Muscle of leg (tissue), 11 donors: ENCODE measurements around the gene PYGM. TPM values are rescaled to one million over a fixed set of nuclear protein-coding genes. Genes with fewer than 3 reads are reported as not detected.

Experiments used
- DNase-seq: peaks from one replicate; pipeline ENCODE4 v3.0.0; 2013
- H3K27ac ChIP-seq: one replicate; pipeline ENCODE4 v1.5.1; 2013; ENCODE audit warnings: mild to moderate bottlenecking, low read length, control low read depth
- H3K27me3 ChIP-seq: one replicate; pipeline ENCODE4 v1.6.1; 2013; ENCODE audit warnings: low read length; ENCODE audit not compliant: control insufficient read depth, insufficient read depth
- H3K36me3 ChIP-seq: one replicate; pipeline ENCODE4 v1.6.1; 2013; ENCODE audit warnings: low read length; ENCODE audit not compliant: control insufficient read depth, insufficient read depth
- H3K4me1 ChIP-seq: one replicate; pipeline ENCODE4 v1.6.1; 2013; ENCODE audit warnings: low read length; ENCODE audit not compliant: control insufficient read depth, insufficient read depth
- H3K4me3 ChIP-seq: one replicate; pipeline ENCODE4 v1.5.1; 2013; ENCODE audit warnings: low read length, control low read depth
- H3K9me3 ChIP-seq: replicated peaks from 2 replicates; pipeline ENCODE4 v1.6.1; 2013; ENCODE audit warnings: low read depth, low read length; ENCODE audit not compliant: control insufficient read depth
- WGBS: methylation state at CpG from one replicate; pipeline ENCODE4 v1.1.5; 2013; ENCODE audit warnings: missing lambda C conversion rate; ENCODE audit not compliant: insufficient coverage; 5-methylcytosine and 5-hydroxymethylcytosine counted together
- polyA plus RNA-seq, 8 donors: library from polyadenylated mRNA; unstranded; fragments of 120-200 nt; gene quantifications; one replicate each; pipeline versions ENCODE4 v1.2.1 to v1.2.3, GENCODE V29; 2013; ENCODE audit warnings: inconsistent platforms in 1 of 8, low replicate concordance in 1 of 8; ENCODE audit not compliant: insufficient read length in 8 of 8, insufficient read depth in 1 of 8
- total RNA-seq: library from RNA; stranded (reverse); fragments of 120-200 nt; gene quantifications from one replicate; pipeline ENCODE4 v1.2.4, GENCODE V29; 2013

The PYGM gene
- total and polyA plus RNA-seq, 9 donors = 60.3 to 328 (median 182) TPM

DNA sequence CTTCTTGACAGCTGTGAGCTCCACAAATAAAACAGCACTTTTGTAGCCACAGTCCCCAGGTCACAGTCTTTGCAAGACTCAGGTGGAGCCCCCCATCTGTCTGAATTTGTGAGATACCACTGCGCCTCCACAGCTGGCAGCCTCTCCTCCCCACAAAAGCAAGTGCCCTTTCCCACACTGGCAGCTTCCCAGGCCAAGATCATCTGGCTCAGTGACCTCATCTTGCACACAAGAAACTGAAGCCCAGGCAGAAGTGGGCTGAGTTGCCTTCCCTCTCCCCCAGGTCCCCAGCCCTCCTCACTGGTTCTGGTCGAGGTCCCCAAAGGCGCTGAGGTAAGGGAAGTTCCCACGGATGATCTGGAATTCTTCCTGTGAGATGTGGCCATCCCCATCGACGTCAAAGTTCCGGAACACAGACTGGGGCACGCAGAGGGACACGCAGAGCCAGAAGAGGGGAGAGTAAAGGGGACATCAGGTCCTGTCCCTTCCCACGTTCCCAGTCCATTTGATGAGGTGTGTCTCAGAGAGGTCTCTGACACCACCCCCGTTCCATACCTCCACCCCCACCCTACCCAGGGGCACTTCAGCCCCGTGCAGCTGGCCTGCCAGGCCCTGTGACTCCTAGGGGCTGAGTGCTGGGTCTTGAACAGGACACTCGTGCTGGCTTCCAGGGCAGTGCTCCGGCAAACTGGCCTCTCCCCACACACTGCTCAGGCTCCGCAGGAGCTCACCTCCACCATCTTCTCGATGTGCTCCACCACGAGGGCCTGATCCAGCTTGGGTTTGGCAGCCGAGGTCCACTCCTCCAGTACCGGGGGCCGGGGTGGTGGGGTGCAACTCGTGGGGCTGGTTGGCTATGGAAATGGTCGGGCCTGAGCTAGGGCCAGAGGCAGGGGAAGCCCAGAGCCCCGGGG lies 24.7 kb downstream of the PYGM start:
- Histone ChIP-seq H3K9me3 (no peaks in the 10 kb centered on the region), H3K36me3 (peaks cover 6% of the 10 kb centered on the region), H3K4me1 (no peaks in the 10 kb centered on the region), H3K27me3 (peaks cover 23% of the 10 kb centered on the region), H3K4me3 (no peak overlapping the region), H3K27ac (no peak overlapping the region)
- WGBS = 70% methylated on average over 12 of the region's 23 CpGs
- no peak for DNase-seq

DNA sequence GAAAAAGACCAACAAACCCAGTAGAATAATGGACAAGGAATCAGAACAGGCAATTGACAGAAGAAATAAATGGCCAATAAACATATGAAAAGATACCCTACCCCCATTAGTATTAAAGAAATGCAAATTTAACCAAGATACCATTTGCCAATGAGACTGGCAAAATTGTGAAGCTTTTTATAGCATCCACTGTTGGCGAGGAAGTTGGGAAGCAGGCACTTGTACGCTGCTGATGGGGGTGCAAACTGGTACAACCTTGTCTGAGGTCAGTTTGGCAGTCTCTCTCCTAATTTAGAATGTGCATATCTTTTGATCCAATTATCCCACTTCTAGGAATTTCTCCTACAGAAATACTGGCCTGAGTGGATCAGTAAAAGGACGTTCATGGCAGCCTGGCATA lies 28.2 kb downstream of the PYGM start:
- Histone ChIP-seq H3K36me3 (peaks cover 3% of the 10 kb centered on the region), H3K27ac (no peak overlapping the region), H3K4me1 (no peaks in the 10 kb centered on the region), H3K9me3 (no peaks in the 10 kb centered on the region), H3K4me3 (no peak overlapping the region), H3K27me3 (peaks cover 10% of the 10 kb centered on the region)
- DNase-seq = no peak
- WGBS = 56% methylated on average over 1 of the region's 3 CpGs

DNA sequence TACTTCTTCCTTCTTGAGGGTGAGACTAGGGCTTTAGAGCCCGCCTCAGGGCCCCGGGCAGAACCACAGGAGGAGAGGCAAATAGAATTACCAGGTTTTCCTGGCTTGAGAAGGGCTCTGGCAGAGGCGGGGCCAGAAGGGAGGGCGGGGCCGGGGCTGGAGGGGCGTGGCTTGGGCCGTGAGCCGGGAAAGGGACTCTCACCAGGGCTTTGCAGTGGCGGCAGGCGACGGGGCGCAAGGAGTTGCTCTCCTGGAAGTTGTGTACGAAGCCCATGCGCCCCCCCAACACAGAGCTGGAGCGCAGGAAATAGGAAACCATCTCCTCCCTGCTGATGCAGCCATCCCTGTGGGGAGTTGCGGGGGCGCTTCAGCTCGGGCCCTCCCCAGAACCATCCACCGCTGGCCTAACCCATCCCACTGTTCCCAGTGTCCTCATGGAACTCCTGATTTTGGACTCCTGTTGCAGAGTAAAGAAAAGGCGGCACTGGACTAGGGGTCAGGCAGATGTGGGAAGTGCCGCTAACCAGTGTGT lies 29.9 kb downstream of the PYGM start:
- 13% methylated on average over 15 of the region's 21 CpGs for WGBS
- no peak for DNase-seq
- H3K36me3 ChIP-seq = peaks cover 3% of the 10 kb centered on the region

DNA sequence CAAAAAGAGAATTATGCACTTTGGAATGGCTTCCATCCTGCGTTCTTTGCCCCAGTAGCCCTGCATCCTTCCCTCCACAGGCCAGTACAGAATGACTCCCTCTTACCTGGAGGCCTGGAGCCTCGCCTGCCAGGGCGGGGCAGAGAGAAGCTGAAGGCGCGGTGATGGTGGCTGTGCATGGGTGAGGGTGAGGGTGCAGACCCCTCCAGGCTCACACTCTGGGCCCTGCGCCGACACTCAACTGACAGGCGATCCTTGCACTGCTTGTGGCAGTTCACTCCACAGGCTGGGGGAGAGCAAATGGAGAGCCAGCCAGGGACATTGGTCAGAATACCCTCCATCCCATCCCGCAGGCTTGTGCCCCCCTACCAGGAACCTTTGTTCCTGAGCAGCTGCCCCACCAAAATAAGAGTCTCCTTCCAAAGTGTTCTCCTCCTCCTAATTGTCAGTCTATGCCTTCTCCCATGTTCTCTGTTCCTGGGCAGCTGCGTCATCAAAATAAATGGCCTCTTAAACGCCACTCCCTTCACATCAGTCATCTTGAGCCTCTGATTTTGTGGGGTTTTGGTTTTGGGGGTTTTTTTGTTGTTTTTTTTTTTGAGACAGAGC lies 30.9 kb downstream of the PYGM start:
- H3K27ac ChIP-seq = no peak overlapping the region
- 83% methylated on average over 5 of the region's 11 CpGs for WGBS
- peaks cover 6% of the 10 kb centered on the region for H3K4me1 ChIP-seq
- H3K4me3 ChIP-seq = no peak overlapping the region
- peaks cover 11% of the 10 kb centered on the region for H3K27me3 ChIP-seq
- H3K9me3 ChIP-seq = no peaks in the 10 kb centered on the region
- DNase-seq = no peak
- no peaks in the 10 kb centered on the region for H3K36me3 ChIP-seq

More for the DNA sequence above, 29.9 kb downstream of the PYGM start:
- Histone ChIP-seq H3K9me3 (no peaks in the 10 kb centered on the region), H3K27me3 (peaks cover 11% of the 10 kb centered on the region), H3K4me1 (peaks cover 6% of the 10 kb centered on the region), H3K4me3 (no peak overlapping the region), H3K27ac (no peak overlapping the region)

DNA sequence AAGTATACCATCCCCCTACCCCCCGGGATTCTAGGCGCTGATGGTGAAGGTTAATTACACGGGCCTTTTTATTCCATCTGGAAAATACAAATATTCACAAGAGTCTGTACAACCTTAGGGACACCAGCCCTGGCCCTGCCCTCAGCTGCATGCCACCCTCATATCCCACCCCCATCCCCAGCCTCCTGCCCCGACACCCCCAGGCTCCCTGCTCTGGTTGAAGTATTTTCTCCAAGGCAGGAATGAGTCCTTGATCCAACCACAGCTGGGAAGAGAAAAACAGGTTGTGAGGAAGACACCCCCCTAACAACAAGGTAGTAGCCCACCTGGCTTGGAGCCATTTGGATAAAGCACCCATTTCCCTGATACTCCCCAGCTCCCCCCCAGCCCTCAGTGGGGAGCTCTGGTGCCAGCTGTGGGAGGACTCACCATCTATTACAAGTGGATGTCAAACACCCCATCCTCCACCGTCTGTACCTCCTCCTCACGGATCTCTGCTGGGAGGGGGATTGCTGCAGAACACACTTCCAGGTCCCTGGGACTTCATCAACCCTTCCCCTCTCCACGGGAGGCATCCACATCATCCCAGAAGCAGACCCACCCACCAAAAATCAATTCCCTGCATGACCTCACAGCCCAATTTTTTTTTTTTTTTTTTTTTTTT lies 32.8 kb downstream of the PYGM start:
- peaks cover 18% of the 10 kb centered on the region for H3K27me3 ChIP-seq
- no peak overlapping the region for H3K4me3 ChIP-seq
- H3K9me3 ChIP-seq = no peaks in the 10 kb centered on the region
- WGBS = 70% methylated on average over 2 of the region's 7 CpGs
- peaks cover 13% of the 10 kb centered on the region for H3K4me1 ChIP-seq
- H3K27ac ChIP-seq = no peak overlapping the region
- DNase-seq = no peak
- no peaks in the 10 kb centered on the region for H3K36me3 ChIP-seq

DNA sequence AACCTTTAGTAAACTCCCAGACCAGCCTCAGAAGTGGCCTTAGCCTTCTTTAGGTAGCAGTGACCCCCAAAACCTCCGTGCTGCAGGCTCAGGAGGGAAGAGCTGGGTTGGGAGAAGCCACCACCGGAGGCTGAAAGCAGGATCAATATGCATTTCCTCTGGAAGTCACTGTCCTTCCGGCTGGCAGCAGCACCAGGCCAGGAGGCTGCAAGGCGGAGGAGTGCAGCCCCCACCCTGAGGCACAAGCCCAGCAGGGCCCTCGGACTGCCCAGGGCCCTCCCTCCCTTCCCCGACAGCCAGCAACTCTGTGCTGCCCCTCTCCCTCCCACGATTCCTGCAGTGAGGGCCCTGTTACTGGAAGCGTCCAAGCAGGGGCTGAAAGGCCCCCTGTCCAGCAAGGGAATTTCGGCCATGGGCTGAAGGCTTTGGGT lies 33.5 kb downstream of the PYGM start:
- Histone ChIP-seq H3K27ac (no peak overlapping the region), H3K4me3 (no peak overlapping the region), H3K27me3 (peaks cover 26% of the 10 kb centered on the region), H3K36me3 (no peaks in the 10 kb centered on the region), H3K4me1 (peaks cover 13% of the 10 kb centered on the region), H3K9me3 (no peaks in the 10 kb centered on the region)
- DNase-seq = no peak
- WGBS = 17% methylated on average over 6 of the region's 9 CpGs

DNA sequence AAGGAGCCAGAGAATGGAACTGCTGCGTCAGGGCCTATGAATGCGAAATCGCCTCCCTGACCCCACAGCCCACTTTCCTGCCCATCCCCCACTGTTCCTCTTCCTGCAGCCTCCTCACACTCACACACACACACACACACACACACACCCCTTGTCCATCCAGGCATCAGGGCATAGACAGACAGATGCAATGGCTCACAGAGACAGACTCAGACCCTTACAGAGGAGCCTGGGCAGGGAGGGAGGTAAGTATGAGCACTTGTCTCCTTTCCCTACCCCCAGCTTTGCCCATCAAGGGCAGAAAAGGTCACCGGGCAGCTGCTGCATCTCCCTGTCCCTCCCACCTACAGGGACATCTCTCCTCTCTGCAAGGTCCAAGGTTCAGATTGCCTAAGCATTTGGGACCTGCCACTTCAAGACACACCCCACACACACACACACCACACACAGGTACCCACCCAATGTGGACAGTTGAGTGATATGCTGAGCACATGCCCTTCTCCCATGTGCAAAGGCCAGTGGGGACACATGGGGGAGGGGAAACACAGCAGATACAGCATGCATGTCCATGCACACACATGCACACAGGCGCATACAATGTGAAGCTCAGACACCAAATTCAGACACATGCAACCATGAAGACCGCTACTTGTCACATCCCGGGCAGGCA lies 34.8 kb downstream of the PYGM start:
- no peaks in the 10 kb centered on the region for H3K9me3 ChIP-seq
- no peak overlapping the region for H3K27ac ChIP-seq
- H3K4me3 ChIP-seq = no peak overlapping the region
- H3K36me3 ChIP-seq = no peaks in the 10 kb centered on the region
- 67% methylated on average over 4 of the region's 7 CpGs for WGBS
- H3K4me1 ChIP-seq = peaks cover 13% of the 10 kb centered on the region
- H3K27me3 ChIP-seq = peaks cover 34% of the 10 kb centered on the region
- DNase-seq = no peak

DNA sequence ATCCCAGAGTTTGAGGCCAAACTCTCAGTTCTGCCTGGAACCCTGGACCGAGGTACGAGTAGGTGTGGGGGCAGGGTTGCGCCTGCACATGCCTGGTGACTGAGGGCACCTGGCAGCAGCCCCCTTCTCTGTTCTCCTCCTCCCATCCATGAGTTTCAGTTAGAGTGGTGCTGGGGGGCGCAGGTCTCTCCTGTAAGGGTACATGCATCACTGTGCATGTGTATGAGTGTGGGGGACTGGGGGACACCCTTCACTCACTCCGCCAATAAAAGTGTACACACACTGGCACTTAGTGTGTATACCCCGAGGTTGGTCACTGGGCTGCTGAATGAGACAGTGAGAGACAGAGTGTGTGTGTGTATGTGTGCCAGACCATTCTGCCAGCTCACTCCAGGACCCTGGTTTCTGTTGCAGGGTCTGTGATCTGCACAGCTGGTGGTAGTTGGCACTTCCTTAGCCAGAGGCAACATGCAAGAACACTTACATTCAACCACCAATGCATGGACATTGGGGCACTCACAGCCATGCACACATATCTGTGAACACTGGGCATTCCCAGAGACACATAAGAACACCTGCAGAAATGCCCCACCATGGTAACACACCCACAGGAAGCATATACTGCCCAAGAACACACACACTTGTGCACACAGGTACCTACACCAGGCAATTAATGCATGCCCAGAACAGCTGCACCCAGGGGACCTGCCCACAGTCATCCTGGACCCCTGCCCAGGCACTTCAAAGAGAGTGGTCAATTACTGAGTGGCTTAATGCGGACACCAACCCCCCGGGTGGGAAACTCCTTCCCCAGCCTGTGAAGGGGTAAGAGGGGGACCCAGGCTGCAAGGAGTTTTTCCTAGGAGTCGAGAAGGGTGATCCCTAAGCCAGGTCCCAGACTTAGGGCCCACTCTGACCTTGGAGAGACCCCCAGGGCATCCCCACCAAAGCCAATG lies 35.6 kb downstream of the PYGM start:
- peaks cover 13% of the 10 kb centered on the region for H3K4me1 ChIP-seq
- peaks cover 40% of the 10 kb centered on the region for H3K27me3 ChIP-seq
- no peaks in the 10 kb centered on the region for H3K36me3 ChIP-seq
- no peak overlapping the region for H3K27ac ChIP-seq
- no peaks in the 10 kb centered on the region for H3K9me3 ChIP-seq
- WGBS = 100% methylated on average over 1 of the region's 9 CpGs
- no peak overlapping the region for H3K4me3 ChIP-seq
- DNase-seq = no peak
